Measurements from ENCODE around the gene SVOP. TPM values are rescaled to one million over a fixed set of nuclear protein-coding genes. Genes with fewer than 3 reads are reported as not detected.

SVOP gene
- total and polyA plus RNA-seq, 2 of the 8 experiments (the other 6 are each of a cell fraction or from before 2014, with no cell fraction given), result 0.06 TPM; not detected in 1

DNA sequence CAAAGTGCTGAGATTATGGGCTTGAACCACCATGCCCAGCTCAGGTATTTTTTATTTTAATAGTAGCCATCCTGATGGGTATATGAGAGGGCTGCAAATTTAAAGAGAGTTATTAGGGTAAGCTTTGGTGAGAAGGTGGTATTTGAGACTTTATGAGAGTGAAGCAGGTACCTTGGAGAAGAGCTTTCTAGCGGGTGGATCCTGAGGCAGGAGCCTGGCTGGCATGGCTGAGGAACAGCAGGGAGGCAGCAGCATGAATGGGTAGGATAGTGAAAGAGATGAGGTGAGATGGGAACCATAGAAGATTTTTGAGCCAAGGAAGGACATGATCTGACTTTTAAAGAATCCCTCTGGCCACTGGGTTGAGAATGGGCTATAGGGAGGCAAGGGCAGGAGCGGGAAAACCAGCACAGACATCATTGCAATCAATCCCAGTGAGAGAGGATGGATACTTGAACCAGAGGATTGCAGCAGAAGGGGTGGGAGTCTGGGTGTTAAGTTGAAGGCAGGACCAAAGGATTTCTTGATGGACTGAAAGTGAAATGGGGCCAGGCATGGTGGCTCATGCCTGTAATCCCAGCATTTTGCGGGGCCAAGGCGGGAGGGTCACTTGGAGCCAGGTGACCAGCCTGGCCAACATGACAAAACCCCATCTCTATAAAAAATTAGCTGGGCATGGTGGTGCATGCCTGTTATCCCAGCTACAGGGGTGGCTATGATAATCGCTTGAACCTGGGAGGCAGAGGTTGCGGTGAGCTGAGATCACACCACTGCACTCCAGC is 5.7 kb downstream of the SVOP start:
- FAIRE-seq (no peak), DNase-seq (ENCODE audit: low read depth in 1 of 2, low spot score in 2 of 2) (no peak)
- Histone ChIP-seq H3K79me1 (ENCODE audit: low read depth, low read length) (no peaks in the 10 kb centered on the region), H2BK12ac (ENCODE audit: low read depth, low read length) (no peak overlapping the region), H4K8ac (ENCODE audit: extremely low read depth, insufficient read depth, low read length) (no peak overlapping the region), H2BK5ac (ENCODE audit: low read depth, low read length) (no peak overlapping the region), H2BK20ac (ENCODE audit: low read length) (no peak overlapping the region), H3K79me2 (ENCODE audit: control insufficient read depth in 1 of 2, insufficient read depth in 2 of 2, low read length in 2 of 2) (no peaks in the 10 kb centered on the region), H2AFZ (ENCODE audit: low read length) (no peak overlapping the region), H3K27me3 (replicated peaks in 1 of 4; ENCODE audit: control insufficient read depth in 3 of 4, extremely low read depth in 1 of 4, insufficient read depth in 3 of 4, low read length in 3 of 4) (peaks cover 0 to 2% (median 0%) of the 10 kb centered on the region in 4 experiments; a peak in 1 of 7 replicates), H3K9me3 (ENCODE audit: insufficient read depth in 2 of 2, low read depth in 1 of 2, low read length in 1 of 2) (no peaks in the 10 kb centered on the region), H3K4me2 (ENCODE audit: insufficient read depth in 1 of 2, low read depth in 2 of 2, low read length in 2 of 2) (no peak overlapping the region), H3K4me3 (ENCODE audit: extremely low read depth in 1 of 4, insufficient read depth in 2 of 4, low read depth in 3 of 4, low read length in 4 of 4) (no peak overlapping the region), H3K9ac (replicated peaks in 1 of 4; ENCODE audit: extremely low read depth in 1 of 4, low read depth in 3 of 4, low read length in 3 of 4) (no peak overlapping the region), H3K27ac (ENCODE audit: low read depth, low read length) (no peak overlapping the region), H3K56ac (replicated peaks; ENCODE audit: insufficient read length, low read depth, low read length) (no peak overlapping the region), H2AK5ac (ENCODE audit: low read depth, low read length) (no peak overlapping the region), H4K5ac (ENCODE audit: insufficient read length, low read depth, low read length) (no peak overlapping the region), H2BK120ac (replicated peaks; ENCODE audit: low read depth, low read length) (no peak overlapping the region), H3K23me2 (ENCODE audit: low read depth, low read length) (no peaks in the 10 kb centered on the region), H4K91ac (replicated peaks; ENCODE audit: insufficient read length, low read length) (no peak overlapping the region), H3K14ac (ENCODE audit: insufficient read length) (no peak overlapping the region), H3K18ac (ENCODE audit: extremely low read depth, low read length) (no peak overlapping the region), H4K20me1 (replicated peaks in 1 of 2; ENCODE audit: control insufficient read depth in 1 of 2, insufficient read depth in 2 of 2, low read length in 2 of 2) (no peaks in the 10 kb centered on the region), H2BK15ac (ENCODE audit: low read length) (no peak overlapping the region), H3K4me1 (replicated peaks in 1 of 4; ENCODE audit: control insufficient read depth in 3 of 4, insufficient read depth in 4 of 4, low read length in 3 of 4) (no peaks in the 10 kb centered on the region), H3K23ac (ENCODE audit: insufficient read length) (no peak overlapping the region), H3K36me3 (ENCODE audit: control insufficient read depth in 2 of 4, insufficient read depth in 4 of 4, low read length in 3 of 4) (no peaks in the 10 kb centered on the region), H3K4ac (replicated peaks; ENCODE audit: insufficient read length, low read depth, low read length) (no peak overlapping the region)
- WGBS, 2 experiments (ENCODE audit: extremely low coverage in 1 of 2, insufficient coverage in 1 of 2, insufficient read length in 1 of 2, insufficient replicate concordance in 2 of 2, low coverage in 1 of 2, low lambda C conversion rate in 2 of 2, missing lambda C conversion rate in 1 of 2), result 93% methylated on average over 5 of the region's 6 CpGs; no CpG with 5 or more reads in 1 of the 2 experiments
- POLR2A ChIA-PET (ENCODE audit: partially characterized antibody), result no interaction called here
- TF ChIP-seq EGR1 (IDR thresholded peaks at IDR 0.05; ENCODE audit: borderline replicate concordance, low read depth, low read length) (no peak), TAF1 (IDR thresholded peaks at IDR 0.05; ENCODE audit: low read depth, low read length) (no peak), POU5F1 (IDR thresholded peaks at IDR 0.05; ENCODE audit: low read depth, low read length) (no peak), SIX5 (IDR thresholded peaks at IDR 0.05; ENCODE audit: low read depth, low read length) (no peak)
- CTCF ChIA-PET (ENCODE audit: partially characterized antibody), result no interaction called here
